Glutamatergic neuron (in vitro differentiated cells): ENCODE data around the gene PPP1R7. TPM values are rescaled to one million over a fixed set of nuclear protein-coding genes. Genes with fewer than 3 reads are reported as not detected.

Experiments
- DNase-seq: peaks from one replicate; pipeline ENCODE4 v3.0.0; 2022
- H3K27ac Mint-ChIP-seq: one replicate; pipeline ENCODE4 v1.8.0; 2020; ENCODE audit warnings: mild to moderate bottlenecking, mixed read lengths, inconsistent platforms; ENCODE audit not compliant: unreplicated experiment
- H3K27me3 Mint-ChIP-seq: one replicate; pipeline ENCODE4 v1.8.0; 2020; ENCODE audit warnings: mild to moderate bottlenecking, moderate library complexity, mixed read lengths, inconsistent platforms; ENCODE audit not compliant: unreplicated experiment
- H3K36me3 Mint-ChIP-seq: one replicate; pipeline ENCODE4 v1.8.0; 2020; ENCODE audit warnings: mild to moderate bottlenecking, mixed read lengths, inconsistent platforms; ENCODE audit not compliant: unreplicated experiment
- H3K4me1 Mint-ChIP-seq: one replicate; pipeline ENCODE4 v1.8.0; 2020; ENCODE audit warnings: mild to moderate bottlenecking, low read depth, mixed read lengths, inconsistent platforms; ENCODE audit not compliant: unreplicated experiment
- H3K4me3 Mint-ChIP-seq: one replicate; pipeline ENCODE4 v1.8.0; 2020; ENCODE audit warnings: mild to moderate bottlenecking, mixed read lengths, inconsistent platforms; ENCODE audit not compliant: unreplicated experiment
- H3K9me3 Mint-ChIP-seq: one replicate; pipeline ENCODE4 v1.8.0; 2020; ENCODE audit warnings: mild to moderate bottlenecking, moderate library complexity, mixed read lengths, inconsistent platforms; ENCODE audit not compliant: unreplicated experiment
- CTCF ChIP-seq: fragments of 200-600 bp; sonication (generic); IDR thresholded peaks from one replicate; pipeline ENCODE4 v1.5.0; 2021; ENCODE audit not compliant: partially characterized antibody, unreplicated experiment
- total RNA-seq: library from RNA; stranded (reverse); fragmentation: NEBNext Ultra II Directional; extraction: Animal tissue kit (Norgen Biotek cat#: 25700); gene quantifications from one replicate; pipeline ENCODE4 v1.2.1, GENCODE V29; 2021; ENCODE audit not compliant: unreplicated experiment

Gene PPP1R7
- total RNA-seq, 1 donor from 2014 or later: 53.9 TPM

DNA sequence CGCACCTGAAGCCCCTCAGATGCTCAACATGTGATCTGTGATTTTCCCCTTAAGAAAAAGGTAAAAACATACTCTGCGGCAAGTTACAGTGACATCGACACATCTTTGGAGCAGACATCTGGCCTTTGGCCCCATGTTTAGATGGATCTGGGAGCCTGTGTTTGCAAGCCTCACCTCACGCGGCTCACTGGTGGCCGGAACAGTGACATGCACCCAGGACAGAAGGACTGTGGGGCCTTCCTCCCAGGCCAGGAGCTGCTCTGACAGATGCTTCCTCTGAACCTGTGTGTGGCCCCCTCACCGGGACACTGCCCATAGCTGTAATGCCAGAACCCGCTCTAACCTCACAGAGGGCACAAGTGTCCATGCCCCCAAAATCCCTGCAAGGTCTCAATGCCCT is 14.1 kb upstream of the PPP1R7 start:
- no peak for TF ChIP-seq CTCF
- Mint-ChIP-seq H3K27ac (no peak overlapping the region), H3K36me3 (no peaks in the 10 kb centered on the region), H3K27me3 (no peaks in the 10 kb centered on the region), H3K9me3 (no peaks in the 10 kb centered on the region), H3K4me1 (no peaks in the 10 kb centered on the region), H3K4me3 (no peak overlapping the region)
- no peak for DNase-seq

GRCh38 chr2:241136661-241137260 is 13.5 kb upstream of the PPP1R7 start:
- DNase-seq: no peak
- no peak overlapping the region for H3K4me3 Mint-ChIP-seq
- H3K27ac Mint-ChIP-seq: no peak overlapping the region
- H3K36me3 Mint-ChIP-seq: no peaks in the 10 kb centered on the region
- H3K4me1 Mint-ChIP-seq: no peaks in the 10 kb centered on the region
- H3K27me3 Mint-ChIP-seq: peaks cover 3% of the 10 kb centered on the region
- H3K9me3 Mint-ChIP-seq: no peaks in the 10 kb centered on the region
- no peak for TF ChIP-seq CTCF

GRCh38 chr2:241137276-241138190 is 12.7 kb upstream of the PPP1R7 start:
- no peak for TF ChIP-seq CTCF
- H3K27ac Mint-ChIP-seq: no peak overlapping the region
- H3K4me3 Mint-ChIP-seq: no peak overlapping the region
- peaks cover under 1% of the 10 kb centered on the region for H3K9me3 Mint-ChIP-seq
- no peak for DNase-seq
- H3K27me3 Mint-ChIP-seq: peaks cover 7% of the 10 kb centered on the region
- H3K4me1 Mint-ChIP-seq: no peaks in the 10 kb centered on the region
- H3K36me3 Mint-ChIP-seq: no peaks in the 10 kb centered on the region

DNA sequence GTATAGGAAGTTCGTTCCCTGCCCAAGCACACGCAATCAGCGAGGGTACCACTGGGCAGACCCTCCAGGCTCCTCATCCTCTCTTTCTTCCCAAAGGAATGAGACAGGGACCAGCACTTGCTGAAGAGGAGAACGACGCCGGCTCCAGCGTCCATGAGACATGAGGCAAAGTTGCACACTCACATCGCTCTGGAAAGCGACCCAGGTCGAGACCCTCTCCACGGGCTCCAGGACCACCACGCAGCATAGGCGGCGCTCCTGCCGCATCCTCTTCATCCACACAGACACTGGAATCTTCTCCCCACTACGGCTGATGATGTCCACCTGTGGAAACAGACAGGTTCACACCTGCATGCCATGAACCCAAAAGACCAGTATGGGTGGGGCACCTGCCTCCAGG is 11.8 kb upstream of the PPP1R7 start:
- H3K27me3 Mint-ChIP-seq: peaks cover 7% of the 10 kb centered on the region
- H3K27ac Mint-ChIP-seq: no peak overlapping the region
- H3K4me1 Mint-ChIP-seq: no peaks in the 10 kb centered on the region
- H3K36me3 Mint-ChIP-seq: no peaks in the 10 kb centered on the region
- H3K9me3 Mint-ChIP-seq: peaks cover 4% of the 10 kb centered on the region
- TF ChIP-seq CTCF: no peak
- no peak for DNase-seq
- no peak overlapping the region for H3K4me3 Mint-ChIP-seq
